Measurements from ENCODE around the gene HAT1.

The HAT1 gene

DNA sequence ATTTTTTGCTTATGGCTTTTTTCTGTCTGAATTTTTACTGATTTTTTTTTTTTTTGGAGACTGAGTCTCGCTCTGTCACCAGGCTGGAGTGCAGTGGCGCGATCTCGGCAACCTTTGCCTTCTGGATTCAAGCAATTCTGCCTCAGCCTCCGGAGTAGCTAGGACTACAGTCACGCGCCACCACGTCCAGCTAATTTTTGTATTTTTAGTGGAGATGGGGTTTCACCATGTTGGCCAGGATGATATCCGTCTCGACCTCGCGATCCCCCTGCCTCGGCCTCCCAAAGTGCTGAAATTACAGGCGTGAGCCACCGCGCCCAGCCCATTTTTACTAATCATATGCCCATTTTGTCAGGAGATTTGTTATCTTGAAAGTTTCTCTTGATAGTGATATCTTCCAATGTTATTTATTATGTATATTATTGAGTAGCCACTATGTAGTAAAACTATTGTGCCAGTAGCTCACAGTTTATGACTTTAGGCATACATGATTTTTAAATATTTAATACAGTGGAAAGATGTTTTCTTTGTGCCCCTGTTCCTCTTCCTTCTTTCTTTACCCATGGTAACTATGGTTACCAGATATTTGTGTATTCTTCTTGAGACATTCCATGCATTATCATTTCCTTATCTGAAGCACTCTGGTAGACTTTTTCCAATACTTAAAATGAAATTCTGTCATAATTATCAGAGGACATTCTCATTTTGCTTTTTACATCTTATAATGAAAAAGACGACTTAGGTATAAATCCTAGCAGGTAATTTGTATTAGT is 2.1 kb downstream of the HAT1 start:
- peaks cover 17% of the 10 kb centered on the region for H3K36me3 ChIP-seq (replicated peaks; ENCODE audit: low read depth, low read length)
- H3K79me2 ChIP-seq (ENCODE audit: low read length), result peaks cover 47% of the 10 kb centered on the region
- H3K4me3 ChIP-seq (ENCODE audit: low read length), result no peak overlapping the region
- H3K4me1 ChIP-seq (ENCODE audit: low read length), result peaks cover 14% of the 10 kb centered on the region
- H3K27ac ChIP-seq (ENCODE audit: low read length), result no peak overlapping the region
- no peak overlapping the region for H3K9ac ChIP-seq (ENCODE audit: low read length)
- no peaks in the 10 kb centered on the region for H4K20me1 ChIP-seq (ENCODE audit: insufficient read depth, low read length)
- H2AFZ ChIP-seq (ENCODE audit: low read depth, low read length), result no peak overlapping the region
- H3K4me2 ChIP-seq (ENCODE audit: low read length), result no peak overlapping the region
- H3K9me3 ChIP-seq (ENCODE audit: insufficient read depth, low read length), result no peaks in the 10 kb centered on the region
- TF ChIP-seq EZH2phosphoT487 (IDR thresholded peaks at IDR 0.05; ENCODE audit: low read depth) (no peak), CTCF (IDR thresholded peaks at IDR 0.05; ENCODE audit: low read depth, low read length) (no peak)
- H3K27me3 ChIP-seq (ENCODE audit: low read depth, low read length), result no peaks in the 10 kb centered on the region

DNA sequence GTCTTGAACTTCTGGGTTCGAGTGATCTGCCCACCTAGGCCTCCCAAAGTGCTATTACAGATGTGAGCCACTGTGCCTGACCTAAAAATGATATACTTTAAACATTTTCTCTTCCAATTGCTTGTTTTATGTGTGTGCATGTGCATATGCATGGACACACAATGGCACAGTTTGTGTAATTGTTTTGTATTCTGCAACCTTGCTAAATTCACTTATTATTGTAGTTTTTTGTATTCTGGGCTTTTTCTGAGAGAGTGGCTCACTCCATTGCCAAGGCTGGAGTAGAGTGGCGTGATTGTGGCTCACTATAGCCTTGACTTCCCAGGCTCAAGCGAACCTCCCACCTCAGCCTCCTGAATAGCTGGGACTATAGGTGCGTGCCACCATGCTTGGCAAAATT is 8.1 kb downstream of the HAT1 start:
- Histone ChIP-seq H3K9me3 (ENCODE audit: insufficient read depth, low read length) (no peaks in the 10 kb centered on the region), H4K20me1 (ENCODE audit: insufficient read depth, low read length) (no peaks in the 10 kb centered on the region), H3K9ac (ENCODE audit: low read length) (no peak overlapping the region), H3K4me1 (ENCODE audit: low read length) (no peaks in the 10 kb centered on the region), H3K4me2 (ENCODE audit: low read length) (no peak overlapping the region), H3K79me2 (ENCODE audit: low read length) (peaks cover 69% of the 10 kb centered on the region), H3K27me3 (ENCODE audit: low read depth, low read length) (no peaks in the 10 kb centered on the region), H3K4me3 (ENCODE audit: low read length) (no peak overlapping the region), H3K36me3 (replicated peaks; ENCODE audit: low read depth, low read length) (peaks cover 24% of the 10 kb centered on the region), H3K27ac (ENCODE audit: low read length) (no peak overlapping the region), H2AFZ (ENCODE audit: low read depth, low read length) (no peak overlapping the region)
- TF ChIP-seq CTCF (IDR thresholded peaks at IDR 0.05; ENCODE audit: low read depth, low read length), result no peak
- TF ChIP-seq EZH2phosphoT487 (IDR thresholded peaks at IDR 0.05; ENCODE audit: low read depth), result no peak

GRCh38 chr2:171939058-171939742 is 16.9 kb downstream of the HAT1 start:
- H3K4me3 ChIP-seq (ENCODE audit: low read length), result no peak overlapping the region
- H2AFZ ChIP-seq (ENCODE audit: low read depth, low read length), result no peak overlapping the region
- H3K4me1 ChIP-seq (ENCODE audit: low read length), result no peaks in the 10 kb centered on the region
- peaks cover 5% of the 10 kb centered on the region for H3K36me3 ChIP-seq (replicated peaks; ENCODE audit: low read depth, low read length)
- H3K4me2 ChIP-seq (ENCODE audit: low read length), result no peak overlapping the region
- TF ChIP-seq CTCF (IDR thresholded peaks at IDR 0.05; ENCODE audit: low read depth, low read length), result no peak
- no peak for TF ChIP-seq EZH2phosphoT487 (IDR thresholded peaks at IDR 0.05; ENCODE audit: low read depth)
- peaks cover 61% of the 10 kb centered on the region for H3K79me2 ChIP-seq (ENCODE audit: low read length)
- H3K27me3 ChIP-seq (ENCODE audit: low read depth, low read length), result no peaks in the 10 kb centered on the region
- 0 out of 2 replicates have a peak, but pooled peaks cover 15% of the 10 kb centered on the region for H4K20me1 ChIP-seq (ENCODE audit: insufficient read depth, low read length)
- H3K9me3 ChIP-seq (ENCODE audit: insufficient read depth, low read length), result no peaks in the 10 kb centered on the region
- H3K9ac ChIP-seq (ENCODE audit: low read length), result no peak overlapping the region
- H3K27ac ChIP-seq (ENCODE audit: low read length), result no peak overlapping the region

DNA sequence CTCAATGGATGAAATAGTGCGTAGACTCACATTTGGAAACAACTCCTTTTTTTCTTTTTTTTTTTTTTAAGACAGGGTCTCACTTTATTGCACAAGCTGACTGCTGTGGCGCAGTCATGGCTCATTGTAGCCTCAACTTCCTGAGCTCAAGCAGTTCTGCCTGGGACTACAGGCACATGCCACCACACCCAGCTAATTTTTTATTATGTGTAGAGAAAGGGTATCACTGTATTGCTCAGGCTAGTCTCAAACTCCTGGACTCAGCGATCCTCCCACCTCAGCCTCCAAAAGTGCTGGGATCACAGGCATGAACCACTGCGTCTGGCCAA is 17.4 kb downstream of the HAT1 start:
- 0 out of 2 replicates have a peak, but pooled peaks cover 15% of the 10 kb centered on the region for H4K20me1 ChIP-seq (ENCODE audit: insufficient read depth, low read length)
- no peak overlapping the region for H3K9ac ChIP-seq (ENCODE audit: low read length)
- H3K27me3 ChIP-seq (ENCODE audit: low read depth, low read length), result no peaks in the 10 kb centered on the region
- H2AFZ ChIP-seq (ENCODE audit: low read depth, low read length), result no peak overlapping the region
- peaks cover 2% of the 10 kb centered on the region for H3K36me3 ChIP-seq (replicated peaks; ENCODE audit: low read depth, low read length)
- no peak for TF ChIP-seq CTCF (IDR thresholded peaks at IDR 0.05; ENCODE audit: low read depth, low read length)
- no peak for TF ChIP-seq EZH2phosphoT487 (IDR thresholded peaks at IDR 0.05; ENCODE audit: low read depth)
- no peak overlapping the region for H3K27ac ChIP-seq (ENCODE audit: low read length)
- H3K9me3 ChIP-seq (ENCODE audit: insufficient read depth, low read length), result no peaks in the 10 kb centered on the region
- no peak overlapping the region for H3K4me2 ChIP-seq (ENCODE audit: low read length)
- H3K79me2 ChIP-seq (ENCODE audit: low read length), result peaks cover 61% of the 10 kb centered on the region
- H3K4me3 ChIP-seq (ENCODE audit: low read length), result no peak overlapping the region
- H3K4me1 ChIP-seq (ENCODE audit: low read length), result no peaks in the 10 kb centered on the region

Data from OCI-LY3 (cell line).